Stimulated activated CD8-positive, alpha-beta memory T cell treated with anti-CD3 and anti-CD28 coated beads, Interleukin-4, amount 100 ng/mL, for 48 hours (primary cell): ENCODE results near the gene GUCY1A1.

Experiments
- DNase-seq: peaks from one replicate; pipeline ENCODE4 v3.0.0-alpha.2; 2020

Gene GUCY1A1

DNA sequence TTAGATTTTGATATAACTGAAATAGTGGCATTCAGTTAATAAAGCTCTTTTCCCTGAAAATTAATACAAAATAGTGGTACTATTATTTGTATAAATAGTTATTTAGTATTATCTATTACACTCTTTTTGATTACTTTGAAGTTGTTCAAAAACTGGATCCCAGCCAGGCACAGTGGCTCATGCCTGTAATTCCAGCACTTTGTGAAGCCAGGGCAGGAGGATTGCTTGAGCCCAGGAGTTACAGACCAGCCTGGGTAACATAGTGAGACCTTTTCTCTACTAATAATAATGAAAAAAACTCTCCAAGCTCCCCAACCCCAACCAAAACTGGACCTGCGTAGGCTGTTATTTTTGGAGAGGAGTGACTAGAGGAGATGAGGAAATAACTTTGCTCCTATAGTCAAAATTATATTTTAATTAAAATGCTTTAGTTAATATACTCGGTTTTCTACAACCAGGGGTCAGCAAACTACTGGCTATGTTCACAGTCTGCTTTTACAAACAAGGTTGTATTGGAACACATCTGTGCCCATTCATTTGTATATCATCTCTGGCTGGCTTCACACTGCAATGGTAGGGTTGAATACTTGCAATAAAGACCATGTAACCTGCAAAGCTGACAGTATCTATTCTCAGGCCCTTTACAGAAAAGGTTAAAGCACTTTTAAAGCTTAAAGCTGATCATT lies 27.6 kb downstream of the GUCY1A1 start:
- DNase-seq: no peak

DNA sequence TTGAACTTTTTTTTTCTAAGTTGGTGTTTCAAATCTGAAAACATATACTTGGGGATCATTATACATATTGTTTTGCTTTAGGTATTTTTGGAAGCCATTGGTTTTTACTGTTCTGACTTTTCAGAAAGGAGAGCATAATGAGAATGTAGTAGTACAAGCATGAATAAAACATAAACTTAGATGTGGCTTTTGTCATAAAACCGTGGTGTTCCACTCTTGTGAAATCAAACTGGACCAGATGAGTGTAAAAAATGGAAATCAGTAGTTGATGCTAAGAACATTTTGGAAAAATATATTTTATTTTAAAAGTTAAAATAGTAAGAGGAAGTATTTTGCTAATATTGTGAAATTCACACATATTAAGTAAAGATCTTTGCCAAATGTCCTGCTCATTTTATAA lies 29.6 kb downstream of the GUCY1A1 start:
- no peak for DNase-seq

DNA sequence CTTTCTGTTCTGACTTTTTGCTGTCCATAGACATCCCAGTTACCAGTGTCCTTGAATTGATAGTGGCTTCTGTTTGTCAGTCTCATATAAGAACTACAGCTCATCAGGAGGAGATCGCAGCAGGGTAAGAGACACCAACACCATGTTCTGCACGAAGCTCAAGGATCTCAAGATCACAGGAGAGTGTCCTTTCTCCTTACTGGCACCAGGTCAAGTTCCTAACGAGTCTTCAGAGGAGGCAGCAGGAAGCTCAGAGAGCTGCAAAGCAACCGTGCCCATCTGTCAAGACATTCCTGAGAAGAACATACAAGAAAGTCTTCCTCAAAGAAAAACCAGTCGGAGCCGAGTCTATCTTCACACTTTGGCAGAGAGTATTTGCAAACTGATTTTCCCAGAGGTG lies 30.1 kb downstream of the GUCY1A1 start:
- no peak for DNase-seq

DNA sequence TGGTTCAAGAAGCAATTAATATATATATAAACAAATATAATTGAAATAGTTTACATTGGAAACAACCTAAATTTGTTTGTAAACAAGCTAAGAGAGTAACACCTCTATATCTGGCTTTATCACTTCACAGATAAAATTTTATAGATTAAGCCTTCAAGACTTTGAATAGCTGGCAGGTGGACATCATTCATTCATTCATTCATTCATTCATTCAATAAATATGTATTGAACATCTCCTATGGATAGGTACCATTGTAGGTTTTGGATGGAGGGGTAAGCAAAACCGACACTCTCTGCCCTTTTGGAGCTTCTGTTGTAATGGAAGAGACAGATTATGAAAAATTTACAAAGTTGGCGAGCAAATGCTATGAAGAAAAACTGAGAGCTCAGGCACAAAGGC lies 35.2 kb downstream of the GUCY1A1 start:
- DNase-seq: no peak

DNA sequence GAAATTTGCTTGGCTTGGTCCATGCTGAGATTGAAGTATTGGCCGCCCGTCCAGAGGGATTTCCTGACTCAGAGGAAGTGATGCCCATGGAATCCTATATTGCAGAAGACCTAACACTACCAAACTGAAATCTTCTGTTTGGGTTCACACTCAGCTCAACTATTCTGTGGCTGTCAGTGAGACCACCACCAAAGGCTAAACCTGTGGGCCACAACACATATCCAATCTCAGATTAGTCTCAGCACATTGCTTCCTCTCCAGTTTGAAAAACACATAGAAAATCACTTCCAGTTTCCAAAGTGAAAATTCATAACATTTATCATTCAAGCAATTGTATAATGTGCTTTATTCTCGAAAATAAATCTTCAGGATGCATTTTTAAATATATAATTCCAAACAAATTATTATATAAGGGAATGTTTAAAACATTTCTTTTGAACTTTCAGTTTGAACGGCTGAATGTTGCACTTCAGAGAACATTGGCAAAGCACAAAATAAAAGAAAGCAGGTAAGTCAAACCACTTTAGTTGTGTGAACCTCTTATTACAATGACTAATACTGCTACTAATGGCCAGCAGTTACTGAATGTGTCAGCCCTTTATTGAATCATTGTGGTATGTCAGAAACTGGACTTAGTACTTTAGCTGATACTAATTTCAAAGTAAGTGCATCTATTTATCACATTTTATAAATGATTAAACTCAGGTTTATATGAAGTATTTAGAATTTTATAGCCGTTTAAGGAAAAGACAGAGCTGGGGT lies 37.0 kb downstream of the GUCY1A1 start:
- DNase-seq: no peak

DNA sequence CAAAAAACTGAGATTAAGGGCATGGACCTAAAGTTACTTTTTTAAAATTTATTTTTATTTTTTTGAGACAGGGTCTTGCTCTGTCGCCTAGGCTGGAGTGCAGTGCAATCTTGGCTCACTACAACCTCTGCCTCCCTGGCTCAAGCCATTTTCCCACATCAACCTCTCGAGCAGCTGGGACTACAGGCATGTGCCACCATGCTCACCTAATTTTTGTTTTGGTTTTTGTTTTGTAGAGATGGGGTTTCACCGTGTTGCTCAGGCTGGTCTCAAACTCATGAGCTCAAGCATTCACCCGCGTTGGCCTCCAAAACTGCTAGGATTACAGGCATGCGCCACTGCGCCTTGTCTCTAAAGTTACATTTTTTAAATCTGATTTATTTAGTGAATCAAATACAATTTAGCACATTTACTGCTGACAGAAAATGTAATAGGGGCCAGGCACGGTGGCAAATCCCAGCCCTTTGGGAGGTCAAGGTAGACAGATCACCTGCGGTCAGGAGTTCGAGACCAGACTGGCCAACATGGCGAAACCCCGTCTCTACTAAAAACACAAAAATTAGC lies 38.3 kb downstream of the GUCY1A1 start:
- no peak for DNase-seq

DNA sequence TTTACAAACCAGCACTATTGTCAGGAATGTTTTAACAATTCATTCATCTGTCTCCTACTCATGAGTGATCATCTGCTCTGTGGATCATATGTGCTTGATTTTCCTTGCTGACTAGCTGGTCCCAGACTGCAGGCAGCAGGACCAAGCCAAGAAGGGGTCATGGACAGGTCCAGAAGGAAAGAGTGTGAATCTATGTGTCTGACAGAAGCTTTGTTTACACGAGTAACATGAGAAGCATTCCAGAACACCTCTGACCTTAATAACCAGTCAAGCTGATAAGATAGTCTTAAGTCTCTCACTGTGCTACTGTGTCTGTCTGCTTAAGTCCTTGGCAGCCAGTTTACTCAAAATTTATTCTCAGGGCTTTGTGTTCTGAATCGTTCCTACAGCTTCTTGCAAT lies 39.0 kb downstream of the GUCY1A1 start:
- DNase-seq: no peak

DNA sequence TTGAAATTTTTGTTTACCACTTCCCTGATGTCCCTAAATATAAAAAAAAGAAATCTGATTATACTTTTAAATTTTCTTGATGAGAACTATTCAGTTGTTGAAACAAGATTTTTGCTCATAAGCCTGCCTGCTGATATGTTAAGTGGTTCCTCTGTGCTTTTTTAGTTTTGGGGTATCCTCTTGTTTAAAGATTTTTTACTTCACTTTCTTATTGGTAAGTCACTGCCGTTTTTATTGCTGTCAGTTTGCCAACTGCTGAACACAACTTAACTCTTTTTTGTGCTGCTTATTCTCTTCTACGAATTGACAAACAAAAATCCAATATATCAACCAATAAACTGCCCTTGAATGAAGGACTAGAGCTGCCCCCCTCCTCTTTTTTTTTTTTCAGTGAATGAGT lies 39.5 kb downstream of the GUCY1A1 start:
- no peak for DNase-seq

DNA sequence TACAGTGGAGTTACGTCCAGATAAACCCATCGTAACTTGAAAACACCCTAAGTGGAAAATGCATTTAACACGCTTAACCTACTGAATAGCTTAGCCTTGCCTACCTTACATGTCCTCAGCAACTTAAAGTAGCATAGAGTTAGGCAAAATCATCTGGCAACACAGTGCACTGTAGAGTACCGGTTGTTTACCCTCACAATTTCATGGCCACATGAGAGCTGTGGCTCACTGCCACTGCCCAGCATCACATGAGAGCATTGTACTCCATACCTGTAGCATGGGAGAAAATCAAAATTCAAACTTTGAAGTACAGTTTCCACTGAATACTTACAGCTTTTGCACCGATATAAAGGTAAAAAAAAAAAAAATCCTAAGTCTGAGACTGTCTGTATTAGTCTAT lies 40.6 kb downstream of the GUCY1A1 start:
- DNase-seq: no peak

DNA sequence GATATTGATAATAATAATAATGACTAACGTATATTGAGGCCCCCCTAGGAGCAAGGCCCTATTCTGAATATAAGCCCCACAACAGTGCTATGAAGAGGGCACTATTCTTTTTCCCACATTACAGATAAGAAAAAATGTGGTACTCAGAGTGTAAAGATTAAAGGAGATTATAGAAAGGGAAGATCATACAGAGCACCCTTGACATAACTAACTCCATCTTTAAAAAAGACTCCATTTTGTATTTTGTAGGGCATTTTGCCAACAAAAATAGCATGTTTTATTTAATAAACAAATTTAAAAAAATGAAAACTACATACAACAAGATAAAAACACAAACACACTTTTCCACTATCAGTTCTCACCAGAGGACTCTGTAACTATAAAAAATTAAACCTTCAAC lies 42.1 kb downstream of the GUCY1A1 start:
- DNase-seq: no peak

DNA sequence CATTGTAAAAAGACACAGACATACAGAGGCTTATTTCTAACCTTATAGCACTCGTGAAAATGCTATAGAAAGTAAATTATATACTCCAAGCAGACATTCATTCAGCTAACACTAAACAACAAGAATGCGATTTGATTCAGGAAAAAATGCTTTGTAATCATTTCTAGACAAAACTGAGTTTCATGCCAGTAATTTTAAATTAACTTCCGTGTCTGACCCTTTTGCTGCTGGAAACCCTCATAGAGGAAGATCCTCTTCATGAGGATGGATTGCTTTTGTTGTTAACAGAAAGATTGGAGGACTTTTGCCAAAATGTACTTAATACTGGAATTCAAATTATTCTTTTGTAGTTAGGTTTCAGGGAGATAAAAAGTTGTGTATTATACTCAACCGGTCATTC lies 43.3 kb downstream of the GUCY1A1 start:
- DNase-seq: no peak

DNA sequence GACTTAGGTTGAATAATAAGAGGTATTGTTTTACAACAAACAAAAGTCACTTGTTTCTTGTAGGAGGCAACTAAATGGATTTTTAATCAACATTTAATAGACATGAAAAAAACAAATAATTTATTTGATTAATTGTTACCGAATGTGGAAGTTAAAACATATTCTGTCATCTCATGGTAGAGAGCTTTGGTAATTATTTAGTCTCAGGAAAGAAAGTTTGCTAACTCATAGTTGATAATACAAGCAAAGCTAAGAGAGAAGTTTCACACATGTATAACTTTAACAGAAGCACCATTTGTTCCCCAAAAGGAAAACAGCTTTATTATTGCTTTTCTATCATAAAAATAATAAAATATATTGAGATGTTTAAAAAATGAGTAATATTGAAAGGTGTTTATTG lies 44.9 kb downstream of the GUCY1A1 start:
- no peak for DNase-seq

DNA sequence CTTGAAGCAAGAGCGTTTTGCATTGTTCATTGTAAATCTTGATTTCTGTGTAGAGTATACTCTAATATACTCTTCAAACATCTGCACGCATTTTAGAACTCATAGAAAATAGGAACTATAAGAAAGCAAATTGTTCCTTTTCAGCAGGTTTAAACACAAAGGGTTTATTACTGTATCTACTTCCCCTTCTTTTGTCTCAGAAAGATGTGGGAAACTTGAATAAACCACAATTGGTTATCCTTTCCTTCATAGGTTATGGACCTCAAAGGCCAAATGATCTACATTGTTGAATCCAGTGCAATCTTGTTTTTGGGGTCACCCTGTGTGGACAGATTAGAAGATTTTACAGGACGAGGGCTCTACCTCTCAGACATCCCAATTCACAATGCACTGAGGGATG lies 46.2 kb downstream of the GUCY1A1 start:
- no peak for DNase-seq

DNA sequence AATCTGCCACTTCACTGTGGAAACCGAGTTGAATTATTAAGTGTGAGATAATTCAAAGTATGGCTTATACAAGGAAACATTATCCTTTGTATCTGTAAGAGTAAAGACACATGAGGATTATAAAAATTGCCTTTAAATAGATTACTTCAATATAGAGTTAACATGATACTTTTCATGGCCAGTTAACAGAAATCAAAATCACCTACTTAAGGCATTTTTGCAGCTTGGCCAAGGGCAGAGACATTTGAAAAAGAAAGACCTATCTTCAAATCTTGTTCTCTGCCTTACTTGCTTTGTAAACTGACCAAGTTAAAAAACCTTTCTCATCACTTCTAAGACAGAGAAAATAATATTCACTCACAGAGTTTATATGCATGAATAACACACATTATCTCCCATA lies 47.3 kb downstream of the GUCY1A1 start:
- DNase-seq: no peak

DNA sequence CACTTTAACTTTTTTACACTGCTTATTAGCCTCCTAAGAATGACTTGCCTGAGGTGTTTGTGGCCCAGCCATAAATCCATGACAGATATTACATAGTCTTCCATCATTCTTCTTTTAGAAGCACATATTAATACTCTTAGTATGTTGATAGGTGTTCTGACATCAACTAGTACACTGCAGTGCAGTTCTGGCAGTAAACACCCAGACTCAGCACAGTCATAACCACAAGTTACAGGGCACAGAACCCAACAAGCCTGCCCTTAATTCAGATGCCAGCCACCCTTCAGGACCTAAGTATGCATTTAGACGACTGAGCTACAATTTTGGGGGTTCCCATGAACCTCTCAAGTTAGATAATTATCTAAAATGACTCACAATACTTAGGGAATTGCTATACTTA lies 55.7 kb downstream of the GUCY1A1 start:
- no peak for DNase-seq

DNA sequence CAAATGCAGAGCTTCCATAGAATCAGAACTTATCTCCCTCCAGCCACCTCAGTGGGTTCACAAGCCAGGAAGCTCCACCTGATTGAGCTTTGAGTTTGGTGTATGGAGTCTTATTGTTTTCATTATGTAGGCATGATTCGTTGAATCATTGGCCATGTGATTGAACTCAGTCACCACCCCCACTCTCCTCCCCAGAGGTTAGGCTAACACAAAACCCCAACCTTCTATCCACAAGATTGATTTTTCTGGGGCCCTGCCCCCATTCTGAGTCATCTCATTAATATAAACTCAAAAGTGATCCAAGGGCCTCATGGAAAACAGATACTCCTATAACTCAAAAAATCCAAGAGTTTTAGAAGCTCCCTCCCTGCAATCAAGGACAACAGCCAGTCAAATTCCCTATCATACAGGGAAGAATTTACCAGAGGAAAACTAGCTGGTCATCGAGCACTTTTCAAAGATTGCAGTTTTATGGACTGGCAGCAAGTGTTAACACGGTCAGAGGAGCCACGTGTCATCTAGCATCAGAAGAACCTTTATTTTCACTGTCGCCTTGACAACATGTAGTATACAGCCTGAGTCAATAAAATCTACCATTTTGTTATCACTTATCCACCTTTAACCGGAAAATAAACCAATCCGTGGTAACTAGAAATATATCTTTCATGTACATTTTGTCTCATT lies 56.3 kb downstream of the GUCY1A1 start:
- DNase-seq: no peak

DNA sequence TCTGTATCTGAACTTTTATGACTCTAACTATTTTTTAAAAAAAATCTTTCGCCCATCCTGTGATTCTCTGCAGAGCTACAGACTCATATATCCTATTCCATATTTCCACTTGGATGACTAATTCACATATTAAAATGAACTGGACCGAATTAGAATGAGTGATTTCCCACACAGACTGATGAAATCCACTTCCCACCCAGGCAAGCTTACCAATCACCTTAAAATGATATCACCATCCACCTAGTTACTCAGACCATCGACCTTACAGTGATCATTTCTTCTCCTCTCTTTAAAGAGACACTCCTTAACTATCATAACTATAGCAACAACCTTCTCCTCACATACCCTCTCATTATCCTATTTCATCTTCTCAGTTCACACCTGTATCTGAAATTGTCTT lies 58.1 kb downstream of the GUCY1A1 start:
- no peak for DNase-seq

DNA sequence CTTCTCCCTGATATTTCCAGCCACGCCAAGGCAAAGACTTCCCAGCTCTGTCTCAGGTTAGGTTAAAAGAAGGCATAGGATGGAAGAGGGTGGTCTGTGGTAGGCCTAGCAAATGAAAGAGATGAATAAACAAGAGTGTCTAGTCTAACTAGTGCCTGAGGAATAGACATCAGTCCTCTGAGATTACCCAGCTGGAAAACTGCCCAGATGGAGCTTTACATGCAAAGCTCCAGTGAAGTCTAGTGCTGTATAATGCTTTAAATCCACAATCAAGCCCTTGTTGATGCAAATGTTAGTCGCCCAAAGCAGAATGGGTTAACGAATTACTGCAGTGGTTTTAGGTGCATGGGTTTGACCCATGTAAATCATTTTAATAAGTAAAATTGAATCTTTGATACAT lies 67.4 kb downstream of the GUCY1A1 start:
- no peak for DNase-seq

DNA sequence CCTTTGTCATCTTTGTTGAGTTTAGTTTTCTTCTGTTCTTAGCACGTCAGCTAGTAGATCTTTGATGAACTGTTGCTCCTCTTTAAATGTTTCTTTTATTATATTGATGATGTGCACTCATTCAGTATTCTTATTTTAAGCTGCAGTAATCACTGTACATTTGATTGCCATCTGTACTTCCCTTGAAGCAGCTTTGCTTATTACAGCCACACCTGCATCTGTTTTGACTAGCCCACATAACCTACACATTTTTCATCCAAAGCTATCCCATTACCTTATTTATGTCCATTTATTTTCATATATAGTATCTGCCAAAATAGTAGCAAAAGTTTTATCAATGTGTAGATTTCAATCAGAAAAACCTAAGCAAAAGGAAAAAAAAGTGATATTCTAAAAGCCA lies 68.3 kb downstream of the GUCY1A1 start:
- no peak for DNase-seq

DNA sequence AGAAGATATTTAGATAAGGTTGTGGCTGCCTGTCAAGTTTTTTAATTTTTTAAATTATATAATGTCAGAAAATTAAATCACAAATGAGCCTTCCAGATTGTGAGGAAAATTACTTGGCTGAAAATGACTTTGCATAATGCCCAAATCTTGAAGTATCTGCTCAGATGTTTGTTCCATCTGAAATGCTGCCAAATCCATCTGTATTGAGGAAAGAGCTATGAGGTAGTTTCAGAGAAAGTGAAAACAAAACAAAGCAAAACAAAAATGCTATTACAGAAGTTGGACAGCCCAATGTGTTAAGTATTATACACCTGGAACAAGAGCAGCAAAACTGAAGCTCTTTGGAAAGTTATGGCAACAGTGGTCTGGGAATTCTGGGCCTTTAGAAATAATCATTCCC lies 68.8 kb downstream of the GUCY1A1 start:
- DNase-seq: no peak

DNA sequence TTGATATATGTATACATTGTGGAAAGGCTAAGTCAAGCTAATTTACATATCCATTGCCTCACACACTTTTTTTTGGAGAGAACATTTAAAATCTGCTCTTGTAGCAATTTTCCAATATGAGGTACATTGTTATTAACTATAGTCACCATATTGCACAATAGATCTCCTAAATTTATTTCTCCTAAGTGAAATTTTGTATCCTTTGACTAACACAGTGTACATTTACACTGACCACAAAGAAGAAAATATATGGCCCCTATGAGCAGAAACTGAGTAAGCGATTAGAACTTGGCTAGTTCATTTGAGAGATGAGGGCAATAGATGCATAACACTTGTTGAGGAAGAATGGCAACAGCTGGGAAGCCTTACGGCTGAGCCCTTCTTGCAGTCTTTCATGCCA lies 71.9 kb downstream of the GUCY1A1 start:
- no peak for DNase-seq

DNA sequence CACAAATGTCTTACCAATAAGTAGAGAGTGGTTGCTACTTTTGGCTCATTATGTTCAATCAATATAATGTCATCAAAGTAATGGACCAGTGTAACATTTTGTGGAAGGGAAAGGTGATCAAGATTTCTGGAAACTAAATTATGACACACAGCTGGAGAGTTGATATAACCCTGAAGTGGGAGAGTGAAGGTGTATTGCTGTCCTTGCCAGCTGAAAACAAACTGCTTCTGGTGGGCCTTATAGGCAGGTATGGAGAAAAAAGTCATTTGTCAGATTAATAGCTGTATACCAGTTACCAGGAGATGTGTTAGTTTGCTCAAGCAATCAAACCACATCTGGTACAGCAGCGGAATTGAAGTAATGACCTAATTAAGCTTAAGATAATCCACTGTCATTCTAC lies 74.9 kb downstream of the GUCY1A1 start:
- no peak for DNase-seq

DNA sequence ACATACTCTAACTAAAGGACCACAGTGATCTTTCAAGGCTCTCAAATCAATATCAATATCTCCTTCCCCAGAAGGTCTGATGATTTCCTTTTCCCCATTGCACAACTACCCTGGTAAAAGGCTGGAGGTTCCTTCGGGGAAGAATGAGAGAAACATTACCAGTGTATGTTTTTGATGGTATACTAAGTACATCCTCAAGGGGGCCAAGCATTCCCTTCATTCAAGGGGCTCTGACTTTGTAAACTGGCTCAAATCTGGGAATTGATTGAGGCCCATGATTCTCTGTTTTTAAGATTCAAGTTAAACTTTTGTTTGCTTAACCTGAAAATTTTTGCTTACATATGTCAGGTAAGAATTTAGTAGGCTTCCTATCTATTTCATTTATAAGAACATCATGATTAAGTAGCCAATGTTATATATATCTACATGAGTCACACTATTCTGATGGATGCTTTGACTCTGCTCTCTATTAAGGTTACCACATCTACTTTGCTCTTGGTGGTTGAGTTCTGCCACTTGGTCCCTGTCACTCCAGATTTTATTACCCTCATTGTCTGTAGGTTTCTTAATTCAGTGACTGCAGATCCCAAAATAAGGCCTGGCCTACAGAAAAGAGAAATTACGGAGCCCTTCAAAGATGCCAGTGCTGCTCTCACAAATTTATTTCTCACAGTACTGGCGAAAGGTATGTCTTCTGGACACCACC lies 75.8 kb downstream of the GUCY1A1 start:
- DNase-seq: no peak
